NCI-H146 treated with DMSO at 0.1 percent for 48 hours (cell line): ENCODE measurements around the gene LPP.
A peak's percentile ranks its signal among the peaks of the same experiment; 100 is the strongest.

Experiments
- DNase-seq: peaks from one replicate; lab custom pipeline; 2025; ENCODE audit not compliant: unreplicated experiment; lab: John Stamatoyannopoulos, UW

The LPP gene

GRCh38 chr3:188196232-188196990 is 42.5 kb downstream of the LPP start:
- no peak for DNase-seq

GRCh38 chr3:188197388-188197847 is 43.5 kb downstream of the LPP start:
- DNase-seq, result no peak

GRCh38 chr3:188198001-188198400 is 44.0 kb downstream of the LPP start:
- no peak for DNase-seq

- no peak for DNase-seq
Observed at GRCh38 chr3:188198760-188199327, 44.9 kb downstream of the LPP start.

- DNase-seq, result no peak
Observed at GRCh38 chr3:188199386-188199785, 45.4 kb downstream of the LPP start.

- no peak for DNase-seq
Observed at GRCh38 chr3:188200481-188200880, 46.5 kb downstream of the LPP start.

- no peak for DNase-seq
Observed at GRCh38 chr3:188202358-188203138, 48.6 kb downstream of the LPP start.

- no peak for DNase-seq
Observed at GRCh38 chr3:188204526-188204925, 50.6 kb downstream of the LPP start.

GRCh38 chr3:188205992-188206416 is 52.0 kb downstream of the LPP start:
- no peak for DNase-seq

- no peak for DNase-seq
Observed at GRCh38 chr3:188206787-188207186, 52.8 kb downstream of the LPP start.

GRCh38 chr3:188207941-188208515 is 54.1 kb downstream of the LPP start:
- no peak for DNase-seq

GRCh38 chr3:188208516-188208981 is 54.6 kb downstream of the LPP start:
- no peak for DNase-seq

- no peak for DNase-seq
Observed at GRCh38 chr3:188209034-188209433, 55.1 kb downstream of the LPP start.

GRCh38 chr3:188209740-188210139 is 55.8 kb downstream of the LPP start:
- DNase-seq, result no peak

- DNase-seq, result no peak
Observed at GRCh38 chr3:188211476-188211875, 57.5 kb downstream of the LPP start.

GRCh38 chr3:188212308-188212969 is 58.5 kb downstream of the LPP start:
- DNase-seq, result no peak

GRCh38 chr3:188214442-188214841 is 60.5 kb downstream of the LPP start:
- DNase-seq, result no peak

GRCh38 chr3:188215129-188215528 is 61.2 kb downstream of the LPP start:
- DNase-seq, result no peak

- DNase-seq, result no peak
Observed at GRCh38 chr3:188217011-188217463, 63.1 kb downstream of the LPP start.

- no peak for DNase-seq
Observed at GRCh38 chr3:188217726-188218125, 63.8 kb downstream of the LPP start.

GRCh38 chr3:188218603-188219002 is 64.6 kb downstream of the LPP start:
- peak; percentile 15 for DNase-seq
